Astrocyte of the cerebellum (primary cell): Measurements from ENCODE around the gene CUX1.
"Not testable (repeated sequence)": the region's sequence is repeated elsewhere in the genome, so short reads cannot be mapped to it uniquely, and the experiment has no call there.

Experiments used
- DNase-seq: peaks from one replicate; pipeline ENCODE4 v3.0.0-alpha.2; 2011; ENCODE audit warnings: low read depth
- H3K4me3 ChIP-seq: 2 replicates; pipeline ENCODE4 v1.5.1; 2011; ENCODE audit warnings: mild to moderate bottlenecking, low read depth, low read length, moderate library complexity
- CTCF ChIP-seq: IDR thresholded peaks from 2 replicates; pipeline ENCODE4 v1.5.1; 2012; ENCODE audit warnings: low read length, low read depth, moderate library complexity, mild to moderate bottlenecking; ENCODE audit errors: missing control alignments
- in situ Hi-C: cut with HindIII; loops from 2 replicates; pipeline ENCODE4 v1.10.0; 2017; ENCODE audit warnings: low sequenced_read_pairs

Gene CUX1

GRCh38 chr7:101819183-101819582 lies 1.8 kb downstream of the CUX1 start:
- H3K4me3 ChIP-seq = no peak overlapping the region
- in situ Hi-C loops = no loop called here
- TF ChIP-seq CTCF = no peak
- DNase-seq = no peak

GRCh38 chr7:101819913-101820522 lies 2.6 kb downstream of the CUX1 start:
- in situ Hi-C loops = no loop called here
- TF ChIP-seq CTCF = no peak
- DNase-seq = no peak
- H3K4me3 ChIP-seq = no peak overlapping the region

- no peak for TF ChIP-seq CTCF
- DNase-seq = no peak
- in situ Hi-C loops = no loop called here
- no peak overlapping the region for H3K4me3 ChIP-seq
Observed at GRCh38 chr7:101820703-101821102, 3.3 kb downstream of the CUX1 start.

GRCh38 chr7:101822632-101823031 lies 5.2 kb downstream of the CUX1 start:
- in situ Hi-C loops, H3K4me3 ChIP-seq: not testable (repeated sequence)

GRCh38 chr7:101823096-101823495 lies 5.7 kb downstream of the CUX1 start:
- in situ Hi-C loops = no loop called here
- no peak for TF ChIP-seq CTCF
- no peak overlapping the region for H3K4me3 ChIP-seq
- DNase-seq = no peak

More at GRCh38 chr7:101822632-101823031, 5.2 kb downstream of the CUX1 start:
- not testable (repeated sequence) for DNase-seq

- DNase-seq = no peak
- no peak for TF ChIP-seq CTCF
- H3K4me3 ChIP-seq = no peak overlapping the region
- in situ Hi-C loops = no loop called here
Observed at GRCh38 chr7:101823596-101823995, 6.2 kb downstream of the CUX1 start.

- in situ Hi-C loops = no loop called here
- no peak overlapping the region for H3K4me3 ChIP-seq
- TF ChIP-seq CTCF = no peak
- DNase-seq = no peak
Observed at GRCh38 chr7:101824440-101824839, 7.0 kb downstream of the CUX1 start.
